WTC11 (cell line): ENCODE measurements around the gene FNDC3A.

Source experiments
- MYBL2 ChIP-seq: sonication (generic); formaldehyde crosslinking; IDR thresholded peaks from 2 replicates; pipeline ENCODE4 v1.8.1; 2023; ENCODE audit warnings: mild to moderate bottlenecking, moderate library complexity, missing genetic modification reagents
- NFYB ChIP-seq: sonication (generic); formaldehyde crosslinking; conservative IDR thresholded peaks from 2 replicates; pipeline ENCODE4 v1.8.0; 2022; ENCODE audit warnings: low read depth, missing genetic modification reagents
- SMAD3 ChIP-seq: sonication (generic); formaldehyde crosslinking; IDR thresholded peaks from 2 replicates; pipeline ENCODE4 v1.8.0; 2022; ENCODE audit warnings: missing genetic modification reagents, mild to moderate bottlenecking, borderline replicate concordance
- SP1 ChIP-seq: sonication (generic); formaldehyde crosslinking; conservative IDR thresholded peaks from 2 replicates; pipeline ENCODE4 v1.8.1; 2022; ENCODE audit warnings: missing genetic modification reagents
- ZNF121 ChIP-seq: sonication (generic); formaldehyde crosslinking; IDR thresholded peaks from 2 replicates; pipeline ENCODE4 v1.8.0; 2023; ENCODE audit warnings: missing genetic modification reagents
- TF ChIP-seq, protein P1 (sequence below): sonication (generic); formaldehyde crosslinking; IDR thresholded peaks from 2 replicates; pipeline ENCODE4 v1.8.0; 2022; ENCODE audit warnings: mild to moderate bottlenecking, missing genetic modification reagents
- TF ChIP-seq, protein P2 (sequence below): fragments of 200-600 bp; IDR thresholded peaks from 2 replicates; pipeline ENCODE4 v1.8.0; 2022; ENCODE audit warnings: antibody characterized with exemption
- TF ChIP-seq, protein P3 (sequence below): sonication (generic); formaldehyde crosslinking; IDR thresholded peaks from 2 replicates; pipeline ENCODE4 v1.8.0; 2023; ENCODE audit warnings: missing genetic modification reagents
- TF ChIP-seq, protein P4 (sequence below): sonication (generic); formaldehyde crosslinking; IDR thresholded peaks from 2 replicates; pipeline ENCODE4 v1.8.0; 2023; ENCODE audit warnings: missing genetic modification reagents, mild to moderate bottlenecking, borderline replicate concordance
- TF ChIP-seq, protein P5 (sequence below): sonication (generic); formaldehyde crosslinking; conservative IDR thresholded peaks from 2 replicates; pipeline ENCODE4 v1.8.1; 2022; ENCODE audit warnings: mild to moderate bottlenecking, missing genetic modification reagents
- TF ChIP-seq, protein P6 (sequence below): fragments of 250-450 bp; sonication (Bioruptor Pico); IDR thresholded peaks from 2 replicates; pipeline ENCODE4 v2.1.2; 2022; ENCODE audit warnings: mild to moderate bottlenecking, moderate library complexity
- TF ChIP-seq, protein P7 (sequence below): sonication (generic); formaldehyde crosslinking; IDR thresholded peaks from 2 replicates; pipeline ENCODE4 v1.8.1; 2023; ENCODE audit warnings: mild to moderate bottlenecking, moderate library complexity, missing genetic modification reagents
- TF ChIP-seq, protein P8 (sequence below): sonication (generic); formaldehyde crosslinking; IDR thresholded peaks from 2 replicates; pipeline ENCODE4 v1.8.0; 2022; ENCODE audit warnings: mild to moderate bottlenecking, missing genetic modification reagents

DNA sequence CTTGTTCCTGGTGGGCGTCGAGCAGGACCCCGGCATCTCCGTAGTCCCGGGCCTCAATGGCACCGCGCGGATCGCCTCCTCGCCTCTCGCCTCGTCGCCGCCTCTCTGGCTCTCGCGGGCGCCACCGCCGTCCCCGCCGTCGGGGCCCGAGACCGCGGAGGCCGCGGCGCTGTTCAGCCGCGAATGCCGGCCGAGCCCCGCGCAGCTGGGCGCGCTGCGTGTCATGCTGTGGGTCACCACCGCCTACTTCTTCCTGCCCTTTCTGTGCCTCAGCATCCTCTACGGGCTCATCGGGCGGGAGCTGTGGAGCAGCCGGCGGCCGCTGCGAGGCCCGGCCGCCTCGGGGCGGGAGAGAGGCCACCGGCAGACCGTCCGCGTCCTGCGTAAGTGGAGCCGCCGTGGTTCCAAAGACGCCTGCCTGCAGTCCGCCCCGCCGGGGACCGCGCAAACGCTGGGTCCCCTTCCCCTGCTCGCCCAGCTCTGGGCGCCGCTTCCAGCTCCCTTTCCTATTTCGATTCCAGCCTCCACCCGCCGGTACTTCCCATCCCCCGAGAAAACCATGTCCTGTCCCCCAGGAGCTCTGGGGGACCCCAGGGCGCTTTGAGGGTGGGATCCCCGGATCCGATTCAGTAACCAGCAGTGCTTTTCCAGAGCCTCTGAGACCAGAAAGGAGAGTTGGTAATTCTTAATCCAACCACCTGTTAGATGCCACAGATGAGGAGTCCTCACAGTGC, 245.3 kb downstream of the FNDC3A start:
- TF ChIP-seq, protein P1, sequence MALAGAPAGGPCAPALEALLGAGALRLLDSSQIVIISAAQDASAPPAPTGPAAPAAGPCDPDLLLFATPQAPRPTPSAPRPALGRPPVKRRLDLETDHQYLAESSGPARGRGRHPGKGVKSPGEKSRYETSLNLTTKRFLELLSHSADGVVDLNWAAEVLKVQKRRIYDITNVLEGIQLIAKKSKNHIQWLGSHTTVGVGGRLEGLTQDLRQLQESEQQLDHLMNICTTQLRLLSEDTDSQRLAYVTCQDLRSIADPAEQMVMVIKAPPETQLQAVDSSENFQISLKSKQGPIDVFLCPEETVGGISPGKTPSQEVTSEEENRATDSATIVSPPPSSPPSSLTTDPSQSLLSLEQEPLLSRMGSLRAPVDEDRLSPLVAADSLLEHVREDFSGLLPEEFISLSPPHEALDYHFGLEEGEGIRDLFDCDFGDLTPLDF (CRISPR knock-in tag) = no peak
- TF ChIP-seq, protein P2, sequence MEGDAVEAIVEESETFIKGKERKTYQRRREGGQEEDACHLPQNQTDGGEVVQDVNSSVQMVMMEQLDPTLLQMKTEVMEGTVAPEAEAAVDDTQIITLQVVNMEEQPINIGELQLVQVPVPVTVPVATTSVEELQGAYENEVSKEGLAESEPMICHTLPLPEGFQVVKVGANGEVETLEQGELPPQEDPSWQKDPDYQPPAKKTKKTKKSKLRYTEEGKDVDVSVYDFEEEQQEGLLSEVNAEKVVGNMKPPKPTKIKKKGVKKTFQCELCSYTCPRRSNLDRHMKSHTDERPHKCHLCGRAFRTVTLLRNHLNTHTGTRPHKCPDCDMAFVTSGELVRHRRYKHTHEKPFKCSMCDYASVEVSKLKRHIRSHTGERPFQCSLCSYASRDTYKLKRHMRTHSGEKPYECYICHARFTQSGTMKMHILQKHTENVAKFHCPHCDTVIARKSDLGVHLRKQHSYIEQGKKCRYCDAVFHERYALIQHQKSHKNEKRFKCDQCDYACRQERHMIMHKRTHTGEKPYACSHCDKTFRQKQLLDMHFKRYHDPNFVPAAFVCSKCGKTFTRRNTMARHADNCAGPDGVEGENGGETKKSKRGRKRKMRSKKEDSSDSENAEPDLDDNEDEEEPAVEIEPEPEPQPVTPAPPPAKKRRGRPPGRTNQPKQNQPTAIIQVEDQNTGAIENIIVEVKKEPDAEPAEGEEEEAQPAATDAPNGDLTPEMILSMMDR = no peak
- TF ChIP-seq SMAD3 (no peak), SP1 (no peak; the same call in 1 of the 2 replicates), NFYB (CRISPR knock-in tag) (no peak), ZNF121 (CRISPR knock-in tag) (no peak), MYBL2 (CRISPR knock-in tag) (no peak)
- TF ChIP-seq, protein P3, sequence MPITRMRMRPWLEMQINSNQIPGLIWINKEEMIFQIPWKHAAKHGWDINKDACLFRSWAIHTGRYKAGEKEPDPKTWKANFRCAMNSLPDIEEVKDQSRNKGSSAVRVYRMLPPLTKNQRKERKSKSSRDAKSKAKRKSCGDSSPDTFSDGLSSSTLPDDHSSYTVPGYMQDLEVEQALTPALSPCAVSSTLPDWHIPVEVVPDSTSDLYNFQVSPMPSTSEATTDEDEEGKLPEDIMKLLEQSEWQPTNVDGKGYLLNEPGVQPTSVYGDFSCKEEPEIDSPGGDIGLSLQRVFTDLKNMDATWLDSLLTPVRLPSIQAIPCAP = no peak
- TF ChIP-seq, protein P4, sequence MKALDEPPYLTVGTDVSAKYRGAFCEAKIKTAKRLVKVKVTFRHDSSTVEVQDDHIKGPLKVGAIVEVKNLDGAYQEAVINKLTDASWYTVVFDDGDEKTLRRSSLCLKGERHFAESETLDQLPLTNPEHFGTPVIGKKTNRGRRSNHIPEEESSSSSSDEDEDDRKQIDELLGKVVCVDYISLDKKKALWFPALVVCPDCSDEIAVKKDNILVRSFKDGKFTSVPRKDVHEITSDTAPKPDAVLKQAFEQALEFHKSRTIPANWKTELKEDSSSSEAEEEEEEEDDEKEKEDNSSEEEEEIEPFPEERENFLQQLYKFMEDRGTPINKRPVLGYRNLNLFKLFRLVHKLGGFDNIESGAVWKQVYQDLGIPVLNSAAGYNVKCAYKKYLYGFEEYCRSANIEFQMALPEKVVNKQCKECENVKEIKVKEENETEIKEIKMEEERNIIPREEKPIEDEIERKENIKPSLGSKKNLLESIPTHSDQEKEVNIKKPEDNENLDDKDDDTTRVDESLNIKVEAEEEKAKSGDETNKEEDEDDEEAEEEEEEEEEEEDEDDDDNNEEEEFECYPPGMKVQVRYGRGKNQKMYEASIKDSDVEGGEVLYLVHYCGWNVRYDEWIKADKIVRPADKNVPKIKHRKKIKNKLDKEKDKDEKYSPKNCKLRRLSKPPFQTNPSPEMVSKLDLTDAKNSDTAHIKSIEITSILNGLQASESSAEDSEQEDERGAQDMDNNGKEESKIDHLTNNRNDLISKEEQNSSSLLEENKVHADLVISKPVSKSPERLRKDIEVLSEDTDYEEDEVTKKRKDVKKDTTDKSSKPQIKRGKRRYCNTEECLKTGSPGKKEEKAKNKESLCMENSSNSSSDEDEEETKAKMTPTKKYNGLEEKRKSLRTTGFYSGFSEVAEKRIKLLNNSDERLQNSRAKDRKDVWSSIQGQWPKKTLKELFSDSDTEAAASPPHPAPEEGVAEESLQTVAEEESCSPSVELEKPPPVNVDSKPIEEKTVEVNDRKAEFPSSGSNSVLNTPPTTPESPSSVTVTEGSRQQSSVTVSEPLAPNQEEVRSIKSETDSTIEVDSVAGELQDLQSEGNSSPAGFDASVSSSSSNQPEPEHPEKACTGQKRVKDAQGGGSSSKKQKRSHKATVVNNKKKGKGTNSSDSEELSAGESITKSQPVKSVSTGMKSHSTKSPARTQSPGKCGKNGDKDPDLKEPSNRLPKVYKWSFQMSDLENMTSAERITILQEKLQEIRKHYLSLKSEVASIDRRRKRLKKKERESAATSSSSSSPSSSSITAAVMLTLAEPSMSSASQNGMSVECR = no peak
- TF ChIP-seq, protein P5, sequence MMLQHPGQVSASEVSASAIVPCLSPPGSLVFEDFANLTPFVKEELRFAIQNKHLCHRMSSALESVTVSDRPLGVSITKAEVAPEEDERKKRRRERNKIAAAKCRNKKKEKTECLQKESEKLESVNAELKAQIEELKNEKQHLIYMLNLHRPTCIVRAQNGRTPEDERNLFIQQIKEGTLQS = no peak
- TF ChIP-seq, protein P6, sequence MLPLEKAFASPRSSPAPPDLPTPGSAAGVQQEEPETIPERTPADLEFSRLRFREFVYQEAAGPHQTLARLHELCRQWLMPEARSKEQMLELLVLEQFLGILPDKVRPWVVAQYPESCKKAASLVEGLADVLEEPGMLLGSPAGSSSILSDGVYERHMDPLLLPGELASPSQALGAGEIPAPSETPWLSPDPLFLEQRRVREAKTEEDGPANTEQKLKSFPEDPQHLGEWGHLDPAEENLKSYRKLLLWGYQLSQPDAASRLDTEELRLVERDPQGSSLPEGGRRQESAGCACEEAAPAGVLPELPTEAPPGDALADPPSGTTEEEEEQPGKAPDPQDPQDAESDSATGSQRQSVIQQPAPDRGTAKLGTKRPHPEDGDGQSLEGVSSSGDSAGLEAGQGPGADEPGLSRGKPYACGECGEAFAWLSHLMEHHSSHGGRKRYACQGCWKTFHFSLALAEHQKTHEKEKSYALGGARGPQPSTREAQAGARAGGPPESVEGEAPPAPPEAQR (CRISPR knock-in tag) = no peak
- TF ChIP-seq, protein P7, sequence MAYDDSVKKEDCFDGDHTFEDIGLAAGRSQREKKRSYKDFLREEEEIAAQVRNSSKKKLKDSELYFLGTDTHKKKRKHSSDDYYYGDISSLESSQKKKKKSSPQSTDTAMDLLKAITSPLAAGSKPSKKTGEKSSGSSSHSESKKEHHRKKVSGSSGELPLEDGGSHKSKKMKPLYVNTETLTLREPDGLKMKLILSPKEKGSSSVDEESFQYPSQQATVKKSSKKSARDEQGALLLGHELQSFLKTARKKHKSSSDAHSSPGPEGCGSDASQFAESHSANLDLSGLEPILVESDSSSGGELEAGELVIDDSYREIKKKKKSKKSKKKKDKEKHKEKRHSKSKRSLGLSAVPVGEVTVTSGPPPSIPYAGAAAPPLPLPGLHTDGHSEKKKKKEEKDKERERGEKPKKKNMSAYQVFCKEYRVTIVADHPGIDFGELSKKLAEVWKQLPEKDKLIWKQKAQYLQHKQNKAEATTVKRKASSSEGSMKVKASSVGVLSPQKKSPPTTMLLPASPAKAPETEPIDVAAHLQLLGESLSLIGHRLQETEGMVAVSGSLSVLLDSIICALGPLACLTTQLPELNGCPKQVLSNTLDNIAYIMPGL (CRISPR knock-in tag) = no peak
- TF ChIP-seq, protein P8, sequence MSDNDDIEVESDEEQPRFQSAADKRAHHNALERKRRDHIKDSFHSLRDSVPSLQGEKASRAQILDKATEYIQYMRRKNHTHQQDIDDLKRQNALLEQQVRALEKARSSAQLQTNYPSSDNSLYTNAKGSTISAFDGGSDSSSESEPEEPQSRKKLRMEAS = peak; percentile 28; the same call in 1 of the 2 replicates
